ENCODE measurements around the gene SLF2.

SLF2 gene

GRCh38 chr10:100982916-100983830 lies 70.4 kb downstream of the SLF2 start:
- no peak for TF ChIP-seq POLR2A (IDR thresholded peaks at IDR 0.05; ENCODE audit: low read depth, low read length)
- TF ChIP-seq SPI1 (IDR thresholded peaks at IDR 0.05; ENCODE audit: low read depth, low read length): no peak
- no peak for TF ChIP-seq TAF1 (IDR thresholded peaks at IDR 0.05; ENCODE audit: low read depth, low read length)
- no peak for TF ChIP-seq PAX5 (IDR thresholded peaks at IDR 0.05; ENCODE audit: insufficient read depth, low read length, severe bottlenecking)
- no peak for TF ChIP-seq POLR2AphosphoS5 (IDR thresholded peaks at IDR 0.05; ENCODE audit: low read depth, low read length)
- no peak for TF ChIP-seq POU2F2 (IDR thresholded peaks at IDR 0.05; ENCODE audit: low read depth, low read length)
- DNase-seq (ENCODE audit: insufficient read length, low spot score): no peak
- FAIRE-seq: no peak

- FAIRE-seq: no peak
- TF ChIP-seq SPI1 (IDR thresholded peaks at IDR 0.05; ENCODE audit: low read depth, low read length): no peak
- TF ChIP-seq POLR2AphosphoS5 (IDR thresholded peaks at IDR 0.05; ENCODE audit: low read depth, low read length): no peak
- no peak for TF ChIP-seq PAX5 (IDR thresholded peaks at IDR 0.05; ENCODE audit: insufficient read depth, low read length, severe bottlenecking)
- TF ChIP-seq POLR2A (IDR thresholded peaks at IDR 0.05; ENCODE audit: low read depth, low read length): no peak
- TF ChIP-seq TAF1 (IDR thresholded peaks at IDR 0.05; ENCODE audit: low read depth, low read length): no peak
- TF ChIP-seq POU2F2 (IDR thresholded peaks at IDR 0.05; ENCODE audit: low read depth, low read length): no peak
Observed at GRCh38 chr10:100983868-100984671, 71.3 kb downstream of the SLF2 start.

GRCh38 chr10:100984672-100985177 lies 72.0 kb downstream of the SLF2 start:
- DNase-seq (ENCODE audit: insufficient read length, low spot score) (no peak), FAIRE-seq (no peak)
- TF ChIP-seq TAF1 (IDR thresholded peaks at IDR 0.05; ENCODE audit: low read depth, low read length) (no peak), POU2F2 (IDR thresholded peaks at IDR 0.05; ENCODE audit: low read depth, low read length) (no peak), SPI1 (IDR thresholded peaks at IDR 0.05; ENCODE audit: low read depth, low read length) (no peak), POLR2AphosphoS5 (IDR thresholded peaks at IDR 0.05; ENCODE audit: low read depth, low read length) (no peak), PAX5 (IDR thresholded peaks at IDR 0.05; ENCODE audit: insufficient read depth, low read length, severe bottlenecking) (no peak), POLR2A (IDR thresholded peaks at IDR 0.05; ENCODE audit: low read depth, low read length) (no peak)

More at GRCh38 chr10:100983868-100984671, 71.3 kb downstream of the SLF2 start:
- DNase-seq (ENCODE audit: insufficient read length, low spot score): no peak

GRCh38 chr10:100985336-100985735 lies 72.6 kb downstream of the SLF2 start:
- FAIRE-seq (no peak), DNase-seq (ENCODE audit: insufficient read length, low spot score) (no peak)
- TF ChIP-seq PAX5 (IDR thresholded peaks at IDR 0.05; ENCODE audit: insufficient read depth, low read length, severe bottlenecking): no peak
- TF ChIP-seq TAF1 (IDR thresholded peaks at IDR 0.05; ENCODE audit: low read depth, low read length): no peak

GRCh38 chr10:100986623-100986951 lies 73.8 kb downstream of the SLF2 start:
- FAIRE-seq (no peak), DNase-seq (ENCODE audit: insufficient read length, low spot score) (no peak)
- TF ChIP-seq POLR2AphosphoS5 (IDR thresholded peaks at IDR 0.05; ENCODE audit: low read depth, low read length) (no peak), TAF1 (IDR thresholded peaks at IDR 0.05; ENCODE audit: low read depth, low read length) (no peak), PAX5 (IDR thresholded peaks at IDR 0.05; ENCODE audit: insufficient read depth, low read length, severe bottlenecking) (no peak), SPI1 (IDR thresholded peaks at IDR 0.05; ENCODE audit: low read depth, low read length) (no peak), POLR2A (IDR thresholded peaks at IDR 0.05; ENCODE audit: low read depth, low read length) (no peak), POU2F2 (IDR thresholded peaks at IDR 0.05; ENCODE audit: low read depth, low read length) (no peak)

- TF ChIP-seq TAF1 (IDR thresholded peaks at IDR 0.05; ENCODE audit: low read depth, low read length) (no peak; the same call in 1 of the 2 replicates), SPI1 (IDR thresholded peaks at IDR 0.05; ENCODE audit: low read depth, low read length) (no peak), POU2F2 (IDR thresholded peaks at IDR 0.05; ENCODE audit: low read depth, low read length) (no peak), POLR2AphosphoS5 (IDR thresholded peaks at IDR 0.05; ENCODE audit: low read depth, low read length) (peak; percentile 81), POLR2A (IDR thresholded peaks at IDR 0.05; ENCODE audit: low read depth, low read length) (peak; percentile 65; the same call in 1 of the 2 replicates)
- FAIRE-seq (peak; percentile 95), DNase-seq (ENCODE audit: insufficient read length, low spot score) (peak; percentile 96)
Observed at GRCh38 chr10:100986952-100987684, 74.4 kb downstream of the SLF2 start, which contains the start of the genes MRPL43 and TWNK. MRPL43 (minus strand) TSS chr10:100987497; CDS start chr10:100987443, 54 bp downstream. TWNK (plus strand) TSS chr10:100987543; CDS start chr10:100988211, 668 bp downstream.

GRCh38 chr10:100987685-100988049 lies 74.9 kb downstream of the SLF2 start:
- no peak for TF ChIP-seq PAX5 (IDR thresholded peaks at IDR 0.05; ENCODE audit: insufficient read depth, low read length, severe bottlenecking)
- no peak for TF ChIP-seq POU2F2 (IDR thresholded peaks at IDR 0.05; ENCODE audit: low read depth, low read length)
- no peak for TF ChIP-seq TAF1 (IDR thresholded peaks at IDR 0.05; ENCODE audit: low read depth, low read length)
- no peak for TF ChIP-seq SPI1 (IDR thresholded peaks at IDR 0.05; ENCODE audit: low read depth, low read length)
- no peak for TF ChIP-seq POLR2AphosphoS5 (IDR thresholded peaks at IDR 0.05; ENCODE audit: low read depth, low read length)
- no peak for TF ChIP-seq POLR2A (IDR thresholded peaks at IDR 0.05; ENCODE audit: low read depth, low read length)
- FAIRE-seq (no peak), DNase-seq (ENCODE audit: insufficient read length, low spot score) (no peak)

GRCh38 chr10:100988166-100988565 lies 75.4 kb downstream of the SLF2 start:
- TF ChIP-seq TAF1 (IDR thresholded peaks at IDR 0.05; ENCODE audit: low read depth, low read length): no peak
- no peak for TF ChIP-seq POLR2A (IDR thresholded peaks at IDR 0.05; ENCODE audit: low read depth, low read length)
- TF ChIP-seq POU2F2 (IDR thresholded peaks at IDR 0.05; ENCODE audit: low read depth, low read length): no peak
- TF ChIP-seq PAX5 (IDR thresholded peaks at IDR 0.05; ENCODE audit: insufficient read depth, low read length, severe bottlenecking): no peak
- no peak for TF ChIP-seq SPI1 (IDR thresholded peaks at IDR 0.05; ENCODE audit: low read depth, low read length)
- TF ChIP-seq POLR2AphosphoS5 (IDR thresholded peaks at IDR 0.05; ENCODE audit: low read depth, low read length): no peak
- FAIRE-seq (no peak), DNase-seq (ENCODE audit: insufficient read length, low spot score) (no peak)
